Small intestine (tissue), 7 donors: Measurements from ENCODE around the gene DENND1A. TPM values are rescaled to one million over a fixed set of nuclear protein-coding genes. Genes with fewer than 3 reads are reported as not detected.
"Not testable (repeated sequence)": the region's sequence is repeated elsewhere in the genome, so short reads cannot be mapped to it uniquely, and the experiment has no call there.

Experiments used
- DNase-seq, 2 donors: peaks; one replicate each; pipeline versions ENCODE4 v3.0.0 to v3.0.0-alpha.2; 2013
- FAIRE-seq: peaks from 2 replicates; lab custom pipeline; 2012; peaks lifted over from hg19 to GRCh38; lab: Jason Lieb, UNC
- H3K27ac ChIP-seq, 3 donors: one replicate each; pipeline ENCODE4 v1.5.1; 2013; ENCODE audit warnings: low read length in 2 of 3, mild to moderate bottlenecking in 2 of 3, control low read depth in 1 of 3, inconsistent platforms in 1 of 3, low read depth in 1 of 3, moderate library complexity in 1 of 3
- H3K27me3 ChIP-seq, 3 donors: one replicate each; pipeline ENCODE4 v1.6.1; 2013; ENCODE audit warnings: low read length in 3 of 3, inconsistent platforms in 1 of 3; ENCODE audit not compliant: control insufficient read depth in 3 of 3, insufficient read depth in 3 of 3
- H3K36me3 ChIP-seq, 3 donors: one replicate each; pipeline ENCODE4 v1.6.1; 2013; ENCODE audit warnings: low read length in 3 of 3, inconsistent platforms in 1 of 3, low read depth in 1 of 3, mild to moderate bottlenecking in 1 of 3, moderate library complexity in 1 of 3; ENCODE audit not compliant: control insufficient read depth in 3 of 3, insufficient read depth in 2 of 3
- H3K4me1 ChIP-seq, 3 donors: one replicate each; pipeline ENCODE4 v1.6.1; 2013; ENCODE audit warnings: low read length in 2 of 3, inconsistent platforms in 1 of 3, low read depth in 1 of 3, mild to moderate bottlenecking in 1 of 3, moderate library complexity in 1 of 3; ENCODE audit not compliant: control insufficient read depth in 3 of 3, insufficient read depth in 2 of 3
- H3K4me3 ChIP-seq, 3 donors: one replicate each; pipeline ENCODE4 v1.5.1; 2013; ENCODE audit warnings: low read length in 3 of 3, control low read depth in 1 of 3, inconsistent platforms in 1 of 3, low read depth in 1 of 3, mild to moderate bottlenecking in 1 of 3, moderate library complexity in 1 of 3
- H3K9me3 ChIP-seq, 2 donors: one replicate each; pipeline ENCODE4 v1.6.1; 2013; ENCODE audit warnings: low read depth in 1 of 2, low read length in 1 of 2; ENCODE audit not compliant: control insufficient read depth in 2 of 2, insufficient read depth in 1 of 2
- WGBS, 3 donors: extraction: QIAGEN DNeasy Blood & Tissue Kit; methylation state at CpG; one replicate each; pipeline ENCODE4 v1.1.7; 2013; 5-methylcytosine and 5-hydroxymethylcytosine counted together
- polyA plus RNA-seq, 4 donors: library from polyadenylated mRNA; stranded (reverse) in 3 of 4; unstranded in 1 of 4; fragments of 200-250 nt in 3 of 4; fragments of 120-200 nt in 1 of 4; gene quantifications; one replicate each; pipeline versions ENCODE4 v1.2.1 to v1.2.3, GENCODE V29; 2013
- donor health status: healthy with polysubstance abuse.
- donor health status: control.
- donor health status: control.
- donor health status: Bipolar disorder and iron deficiency.
- donor health status: healthy.

DENND1A gene
- polyA plus RNA-seq, 4 donors, result 11.5 to 43.4 (median 20.0) TPM

DNA sequence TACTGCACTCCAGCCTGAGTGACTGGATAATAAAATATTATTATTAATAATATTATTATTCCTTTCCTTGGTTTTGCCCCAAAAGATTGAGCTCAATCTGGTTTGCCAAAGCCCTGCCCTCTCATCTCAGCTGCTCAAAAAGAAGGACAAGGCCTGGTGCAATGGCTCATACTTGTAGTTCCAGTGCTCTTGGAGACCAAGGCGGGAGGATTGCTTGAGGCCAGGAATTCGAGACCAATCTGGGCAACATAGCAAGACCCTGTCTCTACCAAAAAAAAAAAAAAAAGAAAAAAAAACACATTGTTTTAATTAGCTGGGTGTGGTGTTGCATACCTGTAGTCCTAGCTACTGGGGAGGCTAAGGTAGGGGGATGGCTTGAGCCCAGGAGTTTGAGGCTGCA is 13.7 kb upstream of the DENND1A start:
- Histone ChIP-seq H3K36me3 (no peaks in the 10 kb centered on the region), H3K9me3 (peaks cover 0 to 4% of the 10 kb centered on the region in 2 donors), H3K4me1 (peaks cover 0 to 7% (median 0%) of the 10 kb centered on the region in 3 donors), H3K27me3 (no peaks in the 10 kb centered on the region), H3K27ac (no peak overlapping the region), H3K4me3 (no peak overlapping the region)
- no peak for FAIRE-seq
- WGBS, 3 donors, result 76 to 91% (median 84%) methylated on average over 2 of the region's 2 CpGs
- no peak for DNase-seq

DNA sequence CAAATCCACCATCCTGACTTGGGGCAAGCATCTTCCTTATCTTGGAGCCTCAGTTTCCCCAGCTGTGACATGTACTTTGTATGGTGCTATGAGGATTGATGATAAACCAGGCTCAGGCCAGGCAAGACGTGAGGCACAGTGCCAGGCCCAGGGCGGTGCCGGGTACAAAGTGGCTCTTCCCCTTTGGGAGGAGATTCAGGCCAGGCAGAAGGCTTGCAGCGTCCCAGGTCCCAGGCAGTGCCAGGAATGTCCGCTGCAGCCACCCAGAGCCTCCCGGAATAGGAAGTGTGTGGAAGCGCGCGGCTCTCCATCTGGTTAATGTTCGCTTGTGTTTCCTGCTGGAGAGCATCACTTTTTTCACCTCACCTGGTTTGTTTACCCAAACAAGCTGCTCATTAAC is 12.6 kb upstream of the DENND1A start:
- Histone ChIP-seq H3K9me3 (peaks cover 0 to 4% of the 10 kb centered on the region in 2 donors), H3K36me3 (no peaks in the 10 kb centered on the region), H3K4me3 (no peak overlapping the region), H3K27ac (no peak overlapping the region), H3K27me3 (no peaks in the 10 kb centered on the region), H3K4me1 (peaks cover 0 to 4% (median 0%) of the 10 kb centered on the region in 3 donors)
- peak in 1 of 2 donors; percentile 76 for DNase-seq
- no peak for FAIRE-seq
- WGBS, 3 donors, result 15 to 60% (median 54%) methylated on average over 10 of the region's 10 CpGs

DNA sequence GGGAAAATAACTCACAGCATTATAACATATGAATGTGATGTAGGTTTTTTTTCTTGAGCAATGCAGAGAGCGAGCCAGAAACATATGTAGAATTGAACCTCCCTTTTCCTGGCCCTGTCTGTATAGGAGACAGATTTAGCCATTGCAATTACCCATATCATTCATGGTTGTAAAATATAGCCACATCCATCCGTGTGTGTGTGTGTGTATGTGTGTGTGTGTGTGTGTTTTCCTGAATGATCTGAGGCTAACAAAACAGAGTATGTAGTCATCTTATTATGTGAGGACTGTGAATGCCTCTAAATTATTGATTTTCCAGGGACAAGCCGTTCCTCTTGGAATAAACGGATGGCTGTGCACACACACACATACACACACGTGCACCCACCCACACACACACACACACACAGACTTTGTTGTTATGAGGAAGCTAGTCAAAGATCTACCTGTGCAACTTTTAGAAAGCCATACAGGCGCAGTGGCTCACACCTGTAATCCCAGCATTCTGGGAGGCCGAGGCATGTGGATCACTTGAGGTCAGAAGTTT is 11.7 kb upstream of the DENND1A start:
- Histone ChIP-seq H3K4me3 (no peak overlapping the region), H3K27ac (no peak overlapping the region), H3K27me3 (peaks cover 0 to 4% (median 2%) of the 10 kb centered on the region in 3 donors), H3K36me3 (no peaks in the 10 kb centered on the region), H3K4me1 (peaks cover 0 to 2% (median 0%) of the 10 kb centered on the region in 3 donors), H3K9me3 (peaks cover 0 to 10% of the 10 kb centered on the region in 2 donors)
- FAIRE-seq (no peak), DNase-seq (no peak)
- WGBS, 3 donors, result 47 to 65% (median 60%) methylated on average over 7 of the region's 7 CpGs

- no peak overlapping the region for H3K27ac ChIP-seq
- H3K9me3 ChIP-seq, result peaks cover 0 to 12% of the 10 kb centered on the region in 2 donors
- no peak for FAIRE-seq
- H3K4me3 ChIP-seq, result no peak overlapping the region
- DNase-seq, result no peak
- no peaks in the 10 kb centered on the region for H3K4me1 ChIP-seq
- peaks cover 0 to 4% (median 2%) of the 10 kb centered on the region in 3 donors for H3K27me3 ChIP-seq
- 73 to 77% (median 77%) methylated on average over 8 of the region's 8 CpGs for WGBS, 3 donors
- H3K36me3 ChIP-seq, result no peaks in the 10 kb centered on the region
These were observed 11.0 kb upstream of the DENND1A start for GRCh38 chr9:123940721-123941523.

- H3K4me3 ChIP-seq, result no peak overlapping the region
- no peaks in the 10 kb centered on the region for H3K36me3 ChIP-seq
- 80 to 92% (median 91%) methylated on average over 5 of the region's 5 CpGs for WGBS, 3 donors
- DNase-seq, result no peak
- H3K4me1 ChIP-seq, result no peaks in the 10 kb centered on the region
- FAIRE-seq, result no peak
- H3K27ac ChIP-seq, result no peak overlapping the region
- peaks cover 0 to 11% (median 4%) of the 10 kb centered on the region in 3 donors for H3K27me3 ChIP-seq
- H3K9me3 ChIP-seq, result peaks cover 0 to 12% of the 10 kb centered on the region in 2 donors
These were observed 8.5 kb upstream of the DENND1A start for GRCh38 chr9:123938401-123938800.

DNA sequence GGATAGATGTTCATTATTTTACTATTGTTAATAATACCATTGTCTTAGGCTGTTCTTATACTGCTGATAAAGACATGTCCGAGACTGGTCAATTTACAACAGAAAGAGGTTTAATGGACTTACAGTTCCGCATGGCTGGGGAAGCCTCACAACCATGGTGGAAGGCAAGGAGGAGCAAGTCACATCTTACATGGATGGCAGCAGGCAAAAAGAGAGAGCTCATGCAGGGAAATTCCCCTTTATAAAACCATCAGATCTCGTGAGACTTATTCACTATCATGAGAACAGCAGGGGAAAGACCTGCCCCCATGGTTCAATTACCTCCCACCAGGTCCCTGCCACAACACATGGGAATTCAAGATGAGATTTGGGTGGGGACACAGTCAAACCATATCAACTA is 6.6 kb upstream of the DENND1A start:
- FAIRE-seq, H3K4me3 ChIP-seq, H3K4me1 ChIP-seq, H3K27ac ChIP-seq, H3K36me3 ChIP-seq, DNase-seq: not testable (repeated sequence)
- 89 to 93% (median 89%) methylated on average over 3 of the region's 3 CpGs for WGBS, 3 donors
- Histone ChIP-seq H3K27me3 (peaks cover 0 to 16% (median 4%) of the 10 kb centered on the region in 3 donors), H3K9me3 (peaks cover 0 to 12% of the 10 kb centered on the region in 2 donors)

GRCh38 chr9:123933440-123934212 is 3.7 kb upstream of the DENND1A start:
- peaks cover 0 to 8% of the 10 kb centered on the region in 2 donors for H3K9me3 ChIP-seq
- no peak overlapping the region for H3K4me3 ChIP-seq
- H3K4me1 ChIP-seq, result peaks cover 0 to 5% (median 4%) of the 10 kb centered on the region in 3 donors
- FAIRE-seq, result no peak
- H3K27me3 ChIP-seq, result peaks cover 0 to 16% (median 4%) of the 10 kb centered on the region in 3 donors
- DNase-seq, result peak in 1 of 2 donors; percentile 80
- WGBS, 3 donors, result 19 to 50% (median 31%) methylated on average over 5 of the region's 5 CpGs
- no peak overlapping the region for H3K27ac ChIP-seq
- no peaks in the 10 kb centered on the region for H3K36me3 ChIP-seq
